ENCODE data around the gene ECD. TPM values are rescaled to one million over a fixed set of nuclear protein-coding genes. Genes with fewer than 3 reads are reported as not detected.

The ECD gene
- total and polyA plus RNA-seq, 10 of the 15 experiments (the other 5 are each of a cell fraction or from before 2014, with no cell fraction given): 27.3 to 61.6 (median 44.0) TPM

DNA sequence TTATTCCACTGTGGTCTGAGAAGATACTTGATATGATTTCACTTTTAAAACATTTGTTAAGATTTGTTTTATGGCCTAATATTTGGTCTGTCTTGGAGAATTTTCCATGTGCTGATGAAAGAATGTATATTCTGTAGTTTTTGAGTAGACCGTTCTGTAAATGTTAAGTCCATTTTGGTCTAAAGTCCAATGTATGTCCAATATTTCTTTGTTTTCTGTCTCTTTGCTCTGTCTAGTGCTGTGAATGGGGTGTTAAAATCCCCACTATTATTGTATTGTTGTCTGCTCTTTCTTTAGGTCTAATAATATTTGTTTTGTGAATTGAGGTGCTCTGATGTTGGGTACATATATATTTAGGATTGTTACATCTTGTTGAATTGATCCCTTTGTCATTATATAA is 47.9 kb upstream of the ECD start (continued):
- TF ChIP-seq, protein P1, sequence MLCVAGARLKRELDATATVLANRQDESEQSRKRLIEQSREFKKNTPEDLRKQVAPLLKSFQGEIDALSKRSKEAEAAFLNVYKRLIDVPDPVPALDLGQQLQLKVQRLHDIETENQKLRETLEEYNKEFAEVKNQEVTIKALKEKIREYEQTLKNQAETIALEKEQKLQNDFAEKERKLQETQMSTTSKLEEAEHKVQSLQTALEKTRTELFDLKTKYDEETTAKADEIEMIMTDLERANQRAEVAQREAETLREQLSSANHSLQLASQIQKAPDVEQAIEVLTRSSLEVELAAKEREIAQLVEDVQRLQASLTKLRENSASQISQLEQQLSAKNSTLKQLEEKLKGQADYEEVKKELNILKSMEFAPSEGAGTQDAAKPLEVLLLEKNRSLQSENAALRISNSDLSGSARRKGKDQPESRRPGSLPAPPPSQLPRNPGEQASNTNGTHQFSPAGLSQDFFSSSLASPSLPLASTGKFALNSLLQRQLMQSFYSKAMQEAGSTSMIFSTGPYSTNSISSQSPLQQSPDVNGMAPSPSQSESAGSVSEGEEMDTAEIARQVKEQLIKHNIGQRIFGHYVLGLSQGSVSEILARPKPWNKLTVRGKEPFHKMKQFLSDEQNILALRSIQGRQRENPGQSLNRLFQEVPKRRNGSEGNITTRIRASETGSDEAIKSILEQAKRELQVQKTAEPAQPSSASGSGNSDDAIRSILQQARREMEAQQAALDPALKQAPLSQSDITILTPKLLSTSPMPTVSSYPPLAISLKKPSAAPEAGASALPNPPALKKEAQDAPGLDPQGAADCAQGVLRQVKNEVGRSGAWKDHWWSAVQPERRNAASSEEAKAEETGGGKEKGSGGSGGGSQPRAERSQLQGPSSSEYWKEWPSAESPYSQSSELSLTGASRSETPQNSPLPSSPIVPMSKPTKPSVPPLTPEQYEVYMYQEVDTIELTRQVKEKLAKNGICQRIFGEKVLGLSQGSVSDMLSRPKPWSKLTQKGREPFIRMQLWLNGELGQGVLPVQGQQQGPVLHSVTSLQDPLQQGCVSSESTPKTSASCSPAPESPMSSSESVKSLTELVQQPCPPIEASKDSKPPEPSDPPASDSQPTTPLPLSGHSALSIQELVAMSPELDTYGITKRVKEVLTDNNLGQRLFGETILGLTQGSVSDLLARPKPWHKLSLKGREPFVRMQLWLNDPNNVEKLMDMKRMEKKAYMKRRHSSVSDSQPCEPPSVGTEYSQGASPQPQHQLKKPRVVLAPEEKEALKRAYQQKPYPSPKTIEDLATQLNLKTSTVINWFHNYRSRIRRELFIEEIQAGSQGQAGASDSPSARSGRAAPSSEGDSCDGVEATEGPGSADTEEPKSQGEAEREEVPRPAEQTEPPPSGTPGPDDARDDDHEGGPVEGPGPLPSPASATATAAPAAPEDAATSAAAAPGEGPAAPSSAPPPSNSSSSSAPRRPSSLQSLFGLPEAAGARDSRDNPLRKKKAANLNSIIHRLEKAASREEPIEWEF (IDR thresholded peaks at IDR 0.05; ENCODE audit: insufficient replicate concordance, low read depth, low read length): no peak
- TF ChIP-seq, protein P2, sequence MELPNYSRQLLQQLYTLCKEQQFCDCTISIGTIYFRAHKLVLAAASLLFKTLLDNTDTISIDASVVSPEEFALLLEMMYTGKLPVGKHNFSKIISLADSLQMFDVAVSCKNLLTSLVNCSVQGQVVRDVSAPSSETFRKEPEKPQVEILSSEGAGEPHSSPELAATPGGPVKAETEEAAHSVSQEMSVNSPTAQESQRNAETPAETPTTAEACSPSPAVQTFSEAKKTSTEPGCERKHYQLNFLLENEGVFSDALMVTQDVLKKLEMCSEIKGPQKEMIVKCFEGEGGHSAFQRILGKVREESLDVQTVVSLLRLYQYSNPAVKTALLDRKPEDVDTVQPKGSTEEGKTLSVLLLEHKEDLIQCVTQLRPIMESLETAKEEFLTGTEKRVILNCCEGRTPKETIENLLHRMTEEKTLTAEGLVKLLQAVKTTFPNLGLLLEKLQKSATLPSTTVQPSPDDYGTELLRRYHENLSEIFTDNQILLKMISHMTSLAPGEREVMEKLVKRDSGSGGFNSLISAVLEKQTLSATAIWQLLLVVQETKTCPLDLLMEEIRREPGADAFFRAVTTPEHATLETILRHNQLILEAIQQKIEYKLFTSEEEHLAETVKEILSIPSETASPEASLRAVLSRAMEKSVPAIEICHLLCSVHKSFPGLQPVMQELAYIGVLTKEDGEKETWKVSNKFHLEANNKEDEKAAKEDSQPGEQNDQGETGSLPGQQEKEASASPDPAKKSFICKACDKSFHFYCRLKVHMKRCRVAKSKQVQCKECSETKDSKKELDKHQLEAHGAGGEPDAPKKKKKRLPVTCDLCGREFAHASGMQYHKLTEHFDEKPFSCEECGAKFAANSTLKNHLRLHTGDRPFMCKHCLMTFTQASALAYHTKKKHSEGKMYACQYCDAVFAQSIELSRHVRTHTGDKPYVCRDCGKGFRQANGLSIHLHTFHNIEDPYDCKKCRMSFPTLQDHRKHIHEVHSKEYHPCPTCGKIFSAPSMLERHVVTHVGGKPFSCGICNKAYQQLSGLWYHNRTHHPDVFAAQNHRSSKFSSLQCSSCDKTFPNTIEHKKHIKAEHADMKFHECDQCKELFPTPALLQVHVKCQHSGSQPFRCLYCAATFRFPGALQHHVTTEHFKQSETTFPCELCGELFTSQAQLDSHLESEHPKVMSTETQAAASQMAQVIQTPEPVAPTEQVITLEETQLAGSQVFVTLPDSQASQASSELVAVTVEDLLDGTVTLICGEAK (IDR thresholded peaks at IDR 0.05; ENCODE audit: borderline replicate concordance): no peak
- TF ChIP-seq SMAD1 (IDR thresholded peaks at IDR 0.05; ENCODE audit: low read depth, partially characterized antibody) (no peak), DPF2 (IDR thresholded peaks at IDR 0.05) (no peak), ZNF207 (IDR thresholded peaks at IDR 0.05; ENCODE audit: borderline replicate concordance) (no peak), TAF1 (IDR thresholded peaks at IDR 0.05; ENCODE audit: borderline replicate concordance, low read depth, low read length) (no peak)
